Measurements from ENCODE around the gene RIOK2.

The RIOK2 gene

DNA sequence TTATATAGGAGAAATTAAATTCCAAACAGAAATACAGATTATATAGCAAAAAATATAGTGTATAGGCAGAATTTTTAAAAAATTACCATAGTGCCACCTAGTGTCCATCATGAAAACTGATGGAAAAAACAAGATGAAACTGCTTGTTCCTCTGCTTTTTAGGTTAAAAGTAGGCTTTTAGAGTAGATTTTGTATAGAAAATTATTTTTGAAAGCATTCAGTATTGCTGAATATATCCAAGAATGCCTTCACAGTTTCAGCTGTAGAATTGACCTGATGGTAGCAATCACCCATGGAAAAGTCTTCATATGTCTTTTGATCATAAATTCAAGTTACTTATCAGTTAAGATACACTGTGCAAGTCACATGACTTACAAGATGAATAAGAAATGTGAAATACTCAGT, 19.7 kb downstream of the RIOK2 start:
- TF ChIP-seq SIN3A (IDR thresholded peaks at IDR 0.05; ENCODE audit: borderline replicate concordance, insufficient read depth, low read length): no peak
- TF ChIP-seq TAF1 (IDR thresholded peaks at IDR 0.05; ENCODE audit: borderline replicate concordance, insufficient read depth, low read length): no peak
- no peak for TF ChIP-seq POLR2AphosphoS5 (IDR thresholded peaks at IDR 0.05; ENCODE audit: low read depth, low read length)
- TF ChIP-seq FOXP2 (optimal IDR thresholded peaks at IDR 0.05; ENCODE audit: borderline replicate concordance, extremely low read depth, extremely low read length, insufficient read depth): no peak
- TF ChIP-seq, protein P1, sequence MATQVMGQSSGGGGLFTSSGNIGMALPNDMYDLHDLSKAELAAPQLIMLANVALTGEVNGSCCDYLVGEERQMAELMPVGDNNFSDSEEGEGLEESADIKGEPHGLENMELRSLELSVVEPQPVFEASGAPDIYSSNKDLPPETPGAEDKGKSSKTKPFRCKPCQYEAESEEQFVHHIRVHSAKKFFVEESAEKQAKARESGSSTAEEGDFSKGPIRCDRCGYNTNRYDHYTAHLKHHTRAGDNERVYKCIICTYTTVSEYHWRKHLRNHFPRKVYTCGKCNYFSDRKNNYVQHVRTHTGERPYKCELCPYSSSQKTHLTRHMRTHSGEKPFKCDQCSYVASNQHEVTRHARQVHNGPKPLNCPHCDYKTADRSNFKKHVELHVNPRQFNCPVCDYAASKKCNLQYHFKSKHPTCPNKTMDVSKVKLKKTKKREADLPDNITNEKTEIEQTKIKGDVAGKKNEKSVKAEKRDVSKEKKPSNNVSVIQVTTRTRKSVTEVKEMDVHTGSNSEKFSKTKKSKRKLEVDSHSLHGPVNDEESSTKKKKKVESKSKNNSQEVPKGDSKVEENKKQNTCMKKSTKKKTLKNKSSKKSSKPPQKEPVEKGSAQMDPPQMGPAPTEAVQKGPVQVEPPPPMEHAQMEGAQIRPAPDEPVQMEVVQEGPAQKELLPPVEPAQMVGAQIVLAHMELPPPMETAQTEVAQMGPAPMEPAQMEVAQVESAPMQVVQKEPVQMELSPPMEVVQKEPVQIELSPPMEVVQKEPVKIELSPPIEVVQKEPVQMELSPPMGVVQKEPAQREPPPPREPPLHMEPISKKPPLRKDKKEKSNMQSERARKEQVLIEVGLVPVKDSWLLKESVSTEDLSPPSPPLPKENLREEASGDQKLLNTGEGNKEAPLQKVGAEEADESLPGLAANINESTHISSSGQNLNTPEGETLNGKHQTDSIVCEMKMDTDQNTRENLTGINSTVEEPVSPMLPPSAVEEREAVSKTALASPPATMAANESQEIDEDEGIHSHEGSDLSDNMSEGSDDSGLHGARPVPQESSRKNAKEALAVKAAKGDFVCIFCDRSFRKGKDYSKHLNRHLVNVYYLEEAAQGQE (IDR thresholded peaks at IDR 0.05; ENCODE audit: insufficient read depth in 1 of 2, low read depth in 2 of 2, low read length in 2 of 2): no peak

DNA sequence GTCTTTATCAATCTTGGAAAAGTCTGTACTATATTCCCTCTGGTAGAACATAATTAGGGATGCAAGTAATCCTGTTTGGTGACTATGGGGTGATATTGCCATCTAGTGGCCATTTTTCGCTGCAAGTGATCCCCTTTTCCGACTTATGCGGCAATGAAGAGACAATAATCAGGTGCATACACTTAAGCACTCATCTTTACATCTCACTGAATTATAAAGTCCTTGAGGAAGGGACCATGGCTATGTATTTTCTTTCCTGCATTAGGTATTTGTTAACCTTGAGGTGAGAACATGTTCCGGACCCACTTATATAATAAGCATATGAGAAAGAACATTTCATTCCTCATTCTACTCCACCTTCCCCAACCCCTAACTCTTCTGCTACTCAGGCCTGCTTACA, 21.0 kb downstream of the RIOK2 start:
- TF ChIP-seq POLR2AphosphoS5 (IDR thresholded peaks at IDR 0.05; ENCODE audit: low read depth, low read length) (no peak), TAF1 (IDR thresholded peaks at IDR 0.05; ENCODE audit: borderline replicate concordance, insufficient read depth, low read length) (no peak), FOXP2 (optimal IDR thresholded peaks at IDR 0.05; ENCODE audit: borderline replicate concordance, extremely low read depth, extremely low read length, insufficient read depth) (no peak), SIN3A (IDR thresholded peaks at IDR 0.05; ENCODE audit: borderline replicate concordance, insufficient read depth, low read length) (no peak)
- TF ChIP-seq, protein P1 (IDR thresholded peaks at IDR 0.05; ENCODE audit: insufficient read depth in 1 of 2, low read depth in 2 of 2, low read length in 2 of 2): no peak

DNA sequence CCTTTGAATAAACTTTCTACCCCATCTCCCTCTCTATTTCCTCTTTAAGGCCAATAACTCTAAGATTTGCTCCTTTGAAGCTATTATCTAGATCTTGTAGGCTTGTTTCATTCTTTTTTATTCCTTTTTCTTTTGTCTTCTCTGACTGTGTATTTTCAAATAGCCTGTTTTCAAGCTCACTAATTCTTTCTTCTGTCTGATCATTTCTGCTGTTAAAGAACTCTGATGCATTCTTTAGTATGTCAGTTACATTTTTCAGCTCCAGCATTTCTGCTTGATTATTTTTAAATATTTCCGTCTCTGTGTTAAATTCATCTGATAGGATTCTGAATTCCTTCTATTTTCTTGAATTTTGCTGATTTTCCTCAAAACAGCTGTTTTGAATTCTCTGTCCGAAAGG, 25.4 kb downstream of the RIOK2 start:
- TF ChIP-seq, protein P1 (IDR thresholded peaks at IDR 0.05; ENCODE audit: insufficient read depth in 1 of 2, low read depth in 2 of 2, low read length in 2 of 2): no peak
- no peak for TF ChIP-seq SIN3A (IDR thresholded peaks at IDR 0.05; ENCODE audit: borderline replicate concordance, insufficient read depth, low read length)
- TF ChIP-seq TAF1 (IDR thresholded peaks at IDR 0.05; ENCODE audit: borderline replicate concordance, insufficient read depth, low read length): no peak
- TF ChIP-seq POLR2AphosphoS5 (IDR thresholded peaks at IDR 0.05; ENCODE audit: low read depth, low read length): no peak
- TF ChIP-seq FOXP2 (optimal IDR thresholded peaks at IDR 0.05; ENCODE audit: borderline replicate concordance, extremely low read depth, extremely low read length, insufficient read depth): no peak

DNA sequence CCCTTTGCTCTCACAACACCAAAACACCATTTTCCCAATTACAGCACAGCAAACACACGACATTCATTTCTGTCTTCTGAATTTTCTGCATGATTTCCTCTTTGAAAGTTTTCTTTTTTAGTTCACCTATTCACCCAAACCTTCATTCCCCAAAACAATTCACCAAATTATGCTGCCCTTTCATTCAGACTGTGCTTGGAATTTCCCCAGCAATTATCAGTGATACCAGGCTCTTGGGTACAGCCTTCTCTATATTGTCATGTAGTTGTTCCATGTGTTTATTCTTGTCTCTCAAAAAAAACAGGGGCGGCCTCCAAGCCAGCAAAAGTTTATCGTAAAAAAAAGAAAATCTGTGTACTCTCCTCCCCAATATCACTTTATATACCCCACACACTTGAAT, 31.7 kb downstream of the RIOK2 start:
- no peak for TF ChIP-seq SIN3A (IDR thresholded peaks at IDR 0.05; ENCODE audit: borderline replicate concordance, insufficient read depth, low read length)
- no peak for TF ChIP-seq POLR2AphosphoS5 (IDR thresholded peaks at IDR 0.05; ENCODE audit: low read depth, low read length)
- TF ChIP-seq, protein P1 (IDR thresholded peaks at IDR 0.05; ENCODE audit: insufficient read depth in 1 of 2, low read depth in 2 of 2, low read length in 2 of 2): no peak
- no peak for TF ChIP-seq TAF1 (IDR thresholded peaks at IDR 0.05; ENCODE audit: borderline replicate concordance, insufficient read depth, low read length)
- TF ChIP-seq FOXP2 (optimal IDR thresholded peaks at IDR 0.05; ENCODE audit: borderline replicate concordance, extremely low read depth, extremely low read length, insufficient read depth): no peak

DNA sequence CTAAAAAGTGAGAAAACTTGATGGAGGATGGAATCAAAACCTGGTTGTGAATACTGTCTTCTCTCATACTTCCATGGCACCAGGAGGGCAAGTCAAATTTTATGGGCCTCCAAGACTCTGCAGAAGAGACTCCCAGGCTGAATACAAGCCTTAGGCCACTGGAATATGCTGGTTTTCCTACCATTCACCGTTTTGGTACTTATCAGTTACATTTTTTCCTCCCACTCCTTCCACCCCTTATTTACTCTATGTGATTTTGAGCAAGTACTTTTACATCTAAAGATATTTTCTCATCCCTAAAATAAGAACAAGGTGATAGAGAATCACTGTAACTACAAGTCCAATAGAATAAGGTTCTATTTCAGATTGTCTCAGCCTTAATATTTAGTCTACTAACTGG, 32.6 kb downstream of the RIOK2 start:
- TF ChIP-seq POLR2AphosphoS5 (IDR thresholded peaks at IDR 0.05; ENCODE audit: low read depth, low read length): no peak
- TF ChIP-seq SIN3A (IDR thresholded peaks at IDR 0.05; ENCODE audit: borderline replicate concordance, insufficient read depth, low read length): no peak
- TF ChIP-seq, protein P1 (IDR thresholded peaks at IDR 0.05; ENCODE audit: insufficient read depth in 1 of 2, low read depth in 2 of 2, low read length in 2 of 2): no peak
- no peak for TF ChIP-seq FOXP2 (optimal IDR thresholded peaks at IDR 0.05; ENCODE audit: borderline replicate concordance, extremely low read depth, extremely low read length, insufficient read depth)
- no peak for TF ChIP-seq TAF1 (IDR thresholded peaks at IDR 0.05; ENCODE audit: borderline replicate concordance, insufficient read depth, low read length)

Data from PFSK-1 (cell line).